ENCODE results near the gene RNASEH2A. TPM values are rescaled to one million over a fixed set of nuclear protein-coding genes. Genes with fewer than 3 reads are reported as not detected.
A peak's percentile ranks its signal among the peaks of the same experiment; 100 is the strongest.

Gene RNASEH2A
- total RNA-seq, 1 experiment from 2014 or later: 79.5 TPM

DNA sequence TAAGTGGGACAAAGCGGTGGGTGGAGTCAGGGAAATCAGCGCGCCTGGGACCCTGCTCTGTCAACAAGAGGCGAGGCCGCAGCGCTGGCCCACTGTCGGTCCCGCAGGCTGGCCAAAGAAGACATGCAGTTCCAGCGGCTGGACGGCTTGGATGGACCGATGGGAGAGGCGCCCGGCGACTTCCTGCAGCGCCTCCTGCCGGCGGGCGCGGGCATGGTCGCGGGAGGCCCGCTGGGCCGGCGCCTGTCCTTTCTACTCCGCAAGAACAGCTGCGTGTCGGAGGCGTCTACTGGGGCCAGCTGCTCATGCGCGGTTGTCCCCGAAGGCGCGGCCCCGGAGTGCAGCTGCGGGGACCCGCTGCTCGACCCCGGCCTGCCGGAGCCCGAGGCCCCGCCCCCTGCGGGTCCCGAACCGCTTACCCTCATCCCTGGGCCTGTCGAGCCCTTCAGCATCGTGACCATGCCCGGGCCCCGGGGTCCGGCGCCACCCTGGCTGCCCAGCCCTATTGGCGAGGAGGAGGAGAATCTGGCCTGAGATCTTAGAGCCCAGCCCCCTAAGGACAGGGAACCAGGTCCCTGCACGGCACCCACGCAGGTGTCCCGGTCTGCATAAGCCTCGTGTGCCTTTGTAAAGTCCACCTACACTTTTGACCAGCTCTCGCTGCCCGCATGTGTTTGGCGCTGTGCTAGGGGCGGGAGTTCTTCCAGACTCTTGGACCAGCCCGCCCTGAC is 48.7 kb upstream of the RNASEH2A start:
- Histone ChIP-seq H3K14ac (ENCODE audit: insufficient read depth, low read length) (no peak overlapping the region), H3K4me1 (ENCODE audit: insufficient read depth, low read length) (no peaks in the 10 kb centered on the region), H2BK15ac (ENCODE audit: low read depth, low read length) (no peak overlapping the region), H3K56ac (ENCODE audit: insufficient read length, low read depth, low read length) (no peak overlapping the region), H2BK5ac (ENCODE audit: insufficient read length, low read length) (no peak overlapping the region), H4K20me1 (ENCODE audit: control insufficient read depth, insufficient read depth, insufficient read length) (no peaks in the 10 kb centered on the region), H3K23ac (ENCODE audit: insufficient read length, low read depth, low read length) (no peak overlapping the region), H3K18ac (ENCODE audit: insufficient read length, low read depth, low read length) (no peak overlapping the region), H3K23me2 (ENCODE audit: insufficient read length, low read depth, low read length, poor library complexity, severe bottlenecking) (no peaks in the 10 kb centered on the region), H3K9ac (ENCODE audit: extremely low read depth, insufficient read length, low read length) (no peak overlapping the region), H3K9me3 (ENCODE audit: control insufficient read depth, low read depth, low read length) (no peaks in the 10 kb centered on the region), H3K27ac (ENCODE audit: insufficient read length, low read depth, low read length) (no peak overlapping the region), H3K27me3 (ENCODE audit: insufficient read depth, low read length) (no peaks in the 10 kb centered on the region), H2AK5ac (ENCODE audit: insufficient read length, low read length) (no peak overlapping the region), H3T11ph (ENCODE audit: low read length) (no peak overlapping the region), H4K91ac (ENCODE audit: insufficient read length, low read depth, low read length) (no peak overlapping the region), H2AFZ (ENCODE audit: low read length) (no peak overlapping the region), H3K4ac (ENCODE audit: low read depth, low read length) (no peak overlapping the region), H2BK12ac (ENCODE audit: insufficient read length, low read depth, low read length) (no peak overlapping the region), H3K79me2 (ENCODE audit: insufficient read depth, low read length) (no peaks in the 10 kb centered on the region), H2BK120ac (ENCODE audit: low read depth, low read length, poor library complexity, severe bottlenecking) (no peak overlapping the region), H2BK20ac (ENCODE audit: low read depth, low read length, poor library complexity, severe bottlenecking) (no peak overlapping the region), H3K4me2 (ENCODE audit: insufficient read depth, insufficient read length, low read length) (peak overlapping the region; percentile 42), H4K5ac (ENCODE audit: insufficient read length, low read depth, low read length) (no peak overlapping the region), H4K8ac (replicated peaks; ENCODE audit: insufficient read length, low read depth, low read length) (no peak overlapping the region), H3K79me1 (ENCODE audit: insufficient read depth, low read depth, low read length, poor library complexity, severe bottlenecking) (no peaks in the 10 kb centered on the region)
- Mint-ChIP-seq H3K4me1 (peaks cover 6 to 9% of the 10 kb centered on the region in 2 experiments), H3K4me3 (peak overlapping the region; percentile 47 to 75), H3K27me3 (ENCODE audit: low read depth) (peaks cover 33% of the 10 kb centered on the region), H3K9me3 (peaks cover 0 to 3% of the 10 kb centered on the region in 2 experiments; a peak in 2 of 5 replicates), H3K36me3 (ENCODE audit: insufficient read depth in 1 of 3, low read depth in 3 of 3) (peaks cover 3 to 16% (median 15%) of the 10 kb centered on the region in 3 experiments; a peak in 6 of 7 replicates), H3K27ac (no peak overlapping the region)
- TF ChIP-seq, protein P1, sequence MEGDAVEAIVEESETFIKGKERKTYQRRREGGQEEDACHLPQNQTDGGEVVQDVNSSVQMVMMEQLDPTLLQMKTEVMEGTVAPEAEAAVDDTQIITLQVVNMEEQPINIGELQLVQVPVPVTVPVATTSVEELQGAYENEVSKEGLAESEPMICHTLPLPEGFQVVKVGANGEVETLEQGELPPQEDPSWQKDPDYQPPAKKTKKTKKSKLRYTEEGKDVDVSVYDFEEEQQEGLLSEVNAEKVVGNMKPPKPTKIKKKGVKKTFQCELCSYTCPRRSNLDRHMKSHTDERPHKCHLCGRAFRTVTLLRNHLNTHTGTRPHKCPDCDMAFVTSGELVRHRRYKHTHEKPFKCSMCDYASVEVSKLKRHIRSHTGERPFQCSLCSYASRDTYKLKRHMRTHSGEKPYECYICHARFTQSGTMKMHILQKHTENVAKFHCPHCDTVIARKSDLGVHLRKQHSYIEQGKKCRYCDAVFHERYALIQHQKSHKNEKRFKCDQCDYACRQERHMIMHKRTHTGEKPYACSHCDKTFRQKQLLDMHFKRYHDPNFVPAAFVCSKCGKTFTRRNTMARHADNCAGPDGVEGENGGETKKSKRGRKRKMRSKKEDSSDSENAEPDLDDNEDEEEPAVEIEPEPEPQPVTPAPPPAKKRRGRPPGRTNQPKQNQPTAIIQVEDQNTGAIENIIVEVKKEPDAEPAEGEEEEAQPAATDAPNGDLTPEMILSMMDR (conservative IDR thresholded peaks at IDR 0.05): peak; percentile 99
- no CpG with 5 or more reads among the region's 60 CpGs for WGBS (ENCODE audit: extremely low coverage, insufficient read length, low lambda C conversion rate)
- DNase-seq: peak; percentile 95
